EH (cell line): ENCODE results near the gene ANKRD62.
A peak's percentile ranks its signal among the peaks of the same experiment; 100 is the strongest.
"Not testable (repeated sequence)": the region's sequence is repeated elsewhere in the genome, so short reads cannot be mapped to it uniquely, and the experiment has no call there.

Experiments used
- DNase-seq: peaks from one replicate; pipeline ENCODE4 v3.0.0-alpha.2; 2015; ENCODE audit warnings: low read depth

ANKRD62 gene

GRCh38 chr18:12066910-12067511 is 26.6 kb upstream of the ANKRD62 start:
- no peak for DNase-seq

GRCh38 chr18:12067671-12068070 is 26.0 kb upstream of the ANKRD62 start:
- DNase-seq, result no peak

- not testable (repeated sequence) for DNase-seq
Observed at GRCh38 chr18:12068316-12068949, 25.2 kb upstream of the ANKRD62 start.

GRCh38 chr18:12068950-12069320 is 24.7 kb upstream of the ANKRD62 start:
- no peak for DNase-seq

- DNase-seq, result not testable (repeated sequence)
Observed at GRCh38 chr18:12071066-12071465, 22.6 kb upstream of the ANKRD62 start.

- no peak for DNase-seq
Observed at GRCh38 chr18:12072996-12073395, 20.6 kb upstream of the ANKRD62 start.

- DNase-seq, result no peak
Observed at GRCh38 chr18:12074736-12075135, 18.9 kb upstream of the ANKRD62 start.

- DNase-seq, result peak; percentile 60
Observed at GRCh38 chr18:12076424-12077140, 17.1 kb upstream of the ANKRD62 start.

GRCh38 chr18:12077994-12078393 is 15.6 kb upstream of the ANKRD62 start:
- DNase-seq, result not testable (repeated sequence)

GRCh38 chr18:12079491-12080237 is 14.0 kb upstream of the ANKRD62 start:
- peak; percentile 55 for DNase-seq

GRCh38 chr18:12085136-12085535 is 8.5 kb upstream of the ANKRD62 start:
- no peak for DNase-seq

GRCh38 chr18:12085786-12086185 is 7.9 kb upstream of the ANKRD62 start:
- DNase-seq, result no peak

- DNase-seq, result no peak
Observed at GRCh38 chr18:12086249-12086648, 7.4 kb upstream of the ANKRD62 start.

- no peak for DNase-seq
Observed at GRCh38 chr18:12086677-12087470, 6.8 kb upstream of the ANKRD62 start.

GRCh38 chr18:12087471-12088025 is 6.1 kb upstream of the ANKRD62 start:
- DNase-seq, result no peak

- DNase-seq, result no peak
Observed at GRCh38 chr18:12088096-12088495, 5.5 kb upstream of the ANKRD62 start.

GRCh38 chr18:12088731-12089375 is 4.8 kb upstream of the ANKRD62 start:
- no peak for DNase-seq

- no peak for DNase-seq
Observed at GRCh38 chr18:12091538-12092141, 2.0 kb upstream of the ANKRD62 start.

- DNase-seq, result no peak
Observed at GRCh38 chr18:12092398-12093229, 1.0 kb upstream of the ANKRD62 start.

- no peak for DNase-seq
Observed at GRCh38 chr18:12098374-12098773, 4.7 kb downstream of the ANKRD62 start.
